HS-27A (cell line): ENCODE data around the gene AGTR1.
"Not testable (repeated sequence)": the region's sequence is repeated elsewhere in the genome, so short reads cannot be mapped to it uniquely, and the experiment has no call there.

ENCODE experiments used
- DNase-seq: peaks from one replicate; pipeline ENCODE4 v3.0.0-alpha.2; 2012; ENCODE audit warnings: low read depth, missing footprints

AGTR1 gene

DNA sequence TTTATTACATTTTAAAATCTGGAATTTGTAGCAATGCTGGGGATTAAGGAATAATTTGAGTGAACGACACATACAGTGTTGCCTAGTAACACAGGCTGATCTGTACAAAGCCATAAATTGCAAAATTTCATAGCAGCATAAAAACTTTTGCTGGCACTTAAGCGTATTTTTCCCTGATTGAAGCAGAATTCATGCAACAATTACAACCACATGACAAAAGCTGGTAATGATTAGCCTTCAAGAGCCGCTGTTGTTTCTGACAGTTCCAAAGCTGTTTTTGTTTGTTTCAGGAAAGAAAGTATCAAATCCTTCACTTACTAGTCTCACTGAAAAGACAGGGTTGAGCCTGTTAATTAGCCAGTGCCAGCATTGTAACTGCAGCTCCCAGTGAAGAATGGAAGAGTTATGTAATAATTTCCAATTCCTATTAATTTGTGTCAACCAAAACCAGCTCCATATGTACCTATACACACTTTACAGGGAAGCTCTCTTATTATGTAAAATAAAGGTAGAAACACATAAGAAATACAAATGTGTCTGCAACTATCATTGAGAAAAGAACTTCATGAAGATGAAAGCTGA, 60.7 kb downstream of the AGTR1 start:
- no peak for DNase-seq

DNA sequence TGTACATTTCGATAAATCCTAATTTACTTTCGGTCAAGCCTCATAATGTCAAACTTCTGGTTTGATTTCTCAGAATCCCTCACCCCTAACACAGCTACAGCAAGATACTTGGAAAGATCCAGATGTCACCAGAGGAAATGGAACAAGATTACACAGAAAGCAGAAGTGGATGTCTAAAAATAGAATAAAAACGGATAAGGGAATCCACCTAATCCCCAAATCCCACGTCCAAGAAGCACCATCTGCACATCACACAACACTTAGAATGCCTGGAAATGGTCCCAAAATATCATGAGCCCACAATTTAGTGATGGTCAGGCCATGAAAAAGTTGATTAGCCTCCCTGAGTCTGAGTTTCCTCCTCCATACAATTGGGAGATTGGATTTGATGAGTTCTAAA, 61.7 kb downstream of the AGTR1 start:
- DNase-seq = no peak

DNA sequence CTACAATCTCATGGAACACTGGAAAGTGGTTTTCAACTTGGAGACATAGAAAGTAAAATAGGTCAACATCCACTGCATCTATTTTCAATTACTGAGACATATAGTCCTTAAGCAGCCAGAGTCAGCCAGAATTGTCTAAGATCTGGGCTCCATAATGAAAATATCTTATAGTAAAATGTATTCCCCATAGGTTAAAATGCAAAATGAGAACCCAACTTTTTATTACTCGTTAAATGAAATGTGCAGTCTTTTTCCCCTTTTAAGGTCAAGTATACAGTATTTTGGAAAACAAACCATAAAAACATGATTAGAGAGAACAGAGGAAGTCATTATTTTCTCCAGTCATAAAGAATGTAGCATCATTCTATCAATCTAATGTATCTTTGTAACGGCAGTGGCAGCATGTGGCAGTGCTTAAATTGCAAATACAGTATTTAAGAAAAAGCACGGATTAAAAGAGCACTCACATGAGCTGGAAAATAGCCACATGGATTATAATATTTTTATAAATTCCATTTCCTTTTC, 65.5 kb downstream of the AGTR1 start:
- no peak for DNase-seq

- no peak for DNase-seq
Measured at GRCh38 chr3:148763986-148764935, 66.6 kb downstream of the AGTR1 start.

DNA sequence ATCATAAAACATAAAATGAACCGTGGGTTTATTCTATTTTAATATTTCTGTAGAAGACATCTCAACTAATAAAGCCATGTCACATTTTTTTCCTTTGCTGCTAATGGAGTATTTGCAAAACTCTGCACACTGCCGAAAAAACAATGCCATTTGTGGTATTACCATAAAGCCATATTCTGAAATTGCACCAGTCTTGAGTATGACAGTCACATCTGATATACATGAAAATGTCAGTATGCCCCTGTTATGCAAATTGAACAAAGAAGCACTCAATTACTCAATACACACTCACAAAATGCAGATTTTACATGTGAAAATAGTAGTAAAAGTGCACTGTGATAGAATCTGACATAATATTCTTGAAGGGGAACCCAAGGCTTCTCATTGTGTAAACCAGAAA, 74.7 kb downstream of the AGTR1 start:
- no peak for DNase-seq

GRCh38 chr3:148772835-148773234, 75.1 kb downstream of the AGTR1 start:
- no peak for DNase-seq

DNA sequence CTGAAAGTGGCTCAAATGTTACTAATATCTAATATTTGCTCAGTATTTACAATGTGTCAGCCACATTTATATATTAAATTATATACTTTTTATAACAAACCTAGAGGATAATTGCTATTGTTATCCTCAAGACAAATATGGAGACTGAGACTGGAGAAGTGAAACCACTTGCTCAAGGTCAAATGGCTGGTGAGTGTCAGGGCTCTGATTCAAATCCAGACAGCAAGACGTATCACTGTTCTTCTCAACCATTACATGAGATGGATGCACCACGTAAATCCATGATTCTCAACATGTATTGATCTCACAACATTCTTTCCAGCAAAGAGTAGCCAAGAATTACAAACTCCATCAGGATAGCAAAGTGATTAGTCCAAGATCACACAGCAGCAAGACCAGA, 76.1 kb downstream of the AGTR1 start:
- DNase-seq = no peak

DNA sequence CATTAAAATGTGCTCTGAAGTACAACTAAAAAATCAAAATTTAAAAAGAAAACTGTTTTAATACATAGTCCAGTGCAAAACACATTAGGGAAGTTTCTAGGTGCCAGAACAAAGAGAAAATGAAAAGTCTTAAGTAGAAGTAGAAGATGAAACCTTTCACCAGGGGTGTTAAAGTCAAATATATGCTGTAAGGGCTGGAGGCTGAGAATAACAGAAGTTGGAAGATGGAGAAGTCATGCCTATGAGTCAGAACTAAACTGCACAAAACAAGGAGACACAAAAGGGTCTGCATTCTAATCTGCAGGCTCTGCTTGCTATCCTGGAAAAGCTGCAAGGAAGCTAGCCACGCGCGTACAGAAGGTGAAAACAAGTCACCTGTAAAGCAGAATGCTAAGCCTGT, 81.2 kb downstream of the AGTR1 start:
- DNase-seq = no peak

DNA sequence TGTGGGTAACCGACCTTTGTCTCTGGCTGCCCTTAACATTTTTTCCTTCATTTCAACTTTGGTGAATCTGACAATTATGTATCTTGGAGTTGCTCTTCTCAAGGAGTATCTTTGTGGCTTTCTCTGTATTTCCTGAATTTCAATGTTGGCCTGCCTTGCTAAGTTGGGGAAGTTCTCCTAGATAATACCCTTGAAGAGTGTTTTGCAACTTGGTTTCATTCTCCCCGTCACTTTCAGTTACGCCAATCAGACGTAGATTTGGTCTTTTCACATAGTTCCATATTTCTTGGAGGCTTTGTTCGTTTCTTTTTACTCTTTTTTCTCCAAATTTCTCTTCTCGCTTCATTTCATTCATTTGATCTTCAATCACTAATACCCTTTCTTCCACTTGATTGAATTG, 87.3 kb downstream of the AGTR1 start:
- DNase-seq = not testable (repeated sequence)

- not testable (repeated sequence) for DNase-seq
Measured at GRCh38 chr3:148786159-148786558, 88.5 kb downstream of the AGTR1 start.

- no peak for DNase-seq
Measured at GRCh38 chr3:148789146-148789545, 91.4 kb downstream of the AGTR1 start.

- DNase-seq = no peak
Measured at GRCh38 chr3:148789906-148790305, 92.2 kb downstream of the AGTR1 start.

DNA sequence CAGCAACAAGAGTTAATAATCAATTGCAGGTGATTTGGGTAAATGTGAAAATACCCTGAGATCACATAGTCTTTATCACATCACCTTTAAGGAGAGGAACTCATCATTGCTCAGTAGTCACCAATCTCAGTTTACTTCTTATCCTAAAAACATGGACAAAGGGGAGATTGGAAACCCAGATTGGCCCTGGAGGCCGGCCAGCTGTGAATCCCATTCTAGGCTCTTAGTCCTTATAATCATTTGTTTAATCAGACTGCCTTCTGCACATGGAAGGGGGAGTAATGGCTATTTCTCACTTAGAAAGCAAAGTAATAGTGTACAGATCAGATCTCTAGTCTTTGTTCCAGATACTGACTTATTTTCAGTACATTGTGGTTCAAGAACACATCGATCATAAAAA, 92.7 kb downstream of the AGTR1 start:
- no peak for DNase-seq

DNA sequence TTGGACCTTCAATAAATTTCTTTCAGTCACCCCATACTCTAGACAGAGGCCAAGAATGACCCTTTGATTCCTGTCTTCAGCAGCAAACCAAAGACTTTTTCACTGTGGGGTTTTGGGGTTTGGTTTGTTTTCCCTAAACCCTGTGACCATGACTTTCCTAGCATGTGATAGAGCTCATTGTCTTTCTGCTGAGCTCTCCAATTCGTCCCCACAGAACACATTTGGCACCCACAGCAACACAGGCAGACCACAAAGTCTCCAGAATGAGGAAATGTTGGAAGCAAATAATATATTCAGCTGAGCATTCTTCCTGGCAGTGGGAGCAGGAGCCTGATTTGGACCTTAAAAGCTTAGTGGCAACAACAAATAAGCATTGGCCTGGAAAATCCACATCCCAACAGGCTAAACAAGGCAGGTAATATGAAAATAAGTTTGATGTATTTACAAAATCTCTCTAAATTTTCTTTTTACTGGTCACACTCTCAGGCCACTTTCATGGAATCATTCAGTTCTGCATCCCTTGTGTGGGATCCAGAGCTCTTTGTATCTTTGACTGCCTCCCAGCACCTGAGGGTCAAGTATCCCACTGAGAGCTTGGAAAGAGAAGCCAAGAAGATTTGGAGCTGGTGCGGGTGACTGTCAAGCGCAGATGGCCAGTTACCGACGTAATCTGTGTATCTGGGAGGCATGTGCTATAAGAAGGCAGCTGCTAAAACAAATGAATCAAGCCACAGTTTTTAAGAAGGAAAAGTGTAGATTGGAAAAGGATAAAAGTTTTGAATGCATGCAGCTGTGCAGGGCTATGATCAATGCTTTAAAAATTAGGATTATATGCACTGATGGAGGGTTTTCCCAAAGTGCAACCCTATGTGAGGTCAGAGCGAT, 93.4 kb downstream of the AGTR1 start:
- no peak for DNase-seq

GRCh38 chr3:148791920-148792319, 94.2 kb downstream of the AGTR1 start:
- DNase-seq = no peak

DNA sequence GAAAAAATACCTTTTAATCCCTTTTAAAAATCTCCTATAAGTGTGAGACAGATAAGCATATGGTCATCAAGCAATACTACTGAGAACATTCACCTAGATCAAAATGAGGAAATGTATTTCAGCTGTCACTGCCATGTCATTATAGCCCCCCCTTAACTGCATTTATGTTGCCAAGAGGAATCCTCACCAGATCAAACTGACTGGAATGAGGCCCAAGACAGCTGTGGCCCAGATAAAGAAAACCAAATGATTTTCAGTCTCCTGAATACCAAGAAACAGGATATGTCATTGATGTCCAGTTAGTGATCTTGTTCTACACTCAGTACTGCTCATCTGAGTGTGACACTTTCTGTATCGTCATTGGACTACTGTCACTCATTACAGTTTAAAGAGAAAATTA, 94.8 kb downstream of the AGTR1 start:
- no peak for DNase-seq
